H1 (cell line): ENCODE measurements around the gene APOBEC2. TPM values are rescaled to one million over a fixed set of nuclear protein-coding genes. Genes with fewer than 3 reads are reported as not detected.
A peak's percentile ranks its signal among the peaks of the same experiment; 100 is the strongest.

Source experiments
- CTCF ChIA-PET: fragments of 300-600 bp; sonication (Branson Sonifier 250); formaldehyde crosslinking; loops from one replicate; lab custom pipeline; 2021; ENCODE audit not compliant: partially characterized antibody; lab: Charles Lee
- POLR2A ChIA-PET: fragments of 300-600 bp; sonication (Branson Sonifier 250); formaldehyde crosslinking; loops from one replicate; lab custom pipeline; 2021; ENCODE audit warnings: inconsistent platforms; ENCODE audit not compliant: partially characterized antibody; lab: Charles Lee
- DNase-seq, 2 experiments: peaks; one replicate each; pipeline versions ENCODE4 v3.0.0 to v3.0.0-alpha.2; 2010 to 2022; ENCODE audit warnings: low spot score in 2 of 2, low read depth in 1 of 2, mixed read lengths in 1 of 2
- FAIRE-seq: peaks from 2 replicates; lab custom pipeline; 2011; peaks lifted over from hg19 to GRCh38; lab: Jason Lieb, UNC
- H2AFZ ChIP-seq: 2 replicates; pipeline ENCODE4 v1.8.1; 2012; ENCODE audit warnings: low read length, inconsistent platforms
- H2AK5ac ChIP-seq: 2 replicates; pipeline ENCODE4 v1.6.1; 2013; ENCODE audit warnings: low read depth, low read length
- H2BK120ac ChIP-seq: replicated peaks from 2 replicates; pipeline ENCODE3; 2013; ENCODE audit warnings: low read depth, low read length, inconsistent platforms
- H2BK12ac ChIP-seq: 2 replicates; pipeline ENCODE4 v1.6.1; 2013; ENCODE audit warnings: low read depth, low read length
- H2BK15ac ChIP-seq: 2 replicates; pipeline ENCODE4 v1.6.1; 2013; ENCODE audit warnings: low read length
- H2BK20ac ChIP-seq: 2 replicates; pipeline ENCODE4 v1.6.1; 2013; ENCODE audit warnings: low read length
- H2BK5ac ChIP-seq: 2 replicates; pipeline ENCODE4 v1.6.1; 2013; ENCODE audit warnings: low read depth, low read length
- H3K14ac ChIP-seq: 2 replicates; pipeline ENCODE4 v1.6.1; 2013; ENCODE audit warnings: inconsistent platforms; ENCODE audit not compliant: insufficient read length
- H3K18ac ChIP-seq: 2 replicates; pipeline ENCODE4 v1.6.1; 2013; ENCODE audit warnings: low read length; ENCODE audit errors: extremely low read depth
- H3K23ac ChIP-seq: 2 replicates; pipeline ENCODE4 v1.6.1; 2013; ENCODE audit warnings: inconsistent platforms; ENCODE audit not compliant: insufficient read length
- H3K23me2 ChIP-seq: 2 replicates; pipeline ENCODE4 v1.6.1; 2013; ENCODE audit warnings: low read depth, low read length
- H3K27ac ChIP-seq: 2 replicates; pipeline ENCODE4 v1.6.1; 2011; ENCODE audit warnings: low read depth, low read length, inconsistent platforms
- H3K27me3 ChIP-seq, 4 experiments: replicated peaks in 1 of 4; 1 replicate in 1 of 4; 2 replicates in 3 of 4; pipeline versions ENCODE4 v1.6.1 to v1.8.1; 2011 to 2013; ENCODE audit warnings: low read length in 3 of 4, mild to moderate bottlenecking in 3 of 4, inconsistent platforms in 2 of 4, mixed read lengths in 2 of 4, moderate library complexity in 1 of 4; ENCODE audit not compliant: control insufficient read depth in 3 of 4, insufficient read depth in 3 of 4; ENCODE audit errors: extremely low read depth in 1 of 4
- H3K36me3 ChIP-seq, 4 experiments: 2 replicates each; pipeline versions ENCODE4 v1.6.1 to v1.8.1; 2011 to 2013; ENCODE audit warnings: mild to moderate bottlenecking in 4 of 4, low read length in 3 of 4, moderate library complexity in 2 of 4, control low read depth in 1 of 4, inconsistent platforms in 1 of 4; ENCODE audit not compliant: insufficient read depth in 4 of 4, control insufficient read depth in 2 of 4
- H3K4ac ChIP-seq: replicated peaks from 2 replicates; pipeline ENCODE3; 2013; ENCODE audit warnings: low read length, low read depth, mixed read lengths, inconsistent platforms; ENCODE audit not compliant: insufficient read length
- H3K4me1 ChIP-seq, 4 experiments: replicated peaks in 1 of 4; 1 replicate in 1 of 4; 2 replicates in 3 of 4; pipeline versions ENCODE4 v1.6.1 to v1.8.1; 2011 to 2013; ENCODE audit warnings: low read length in 3 of 4, inconsistent platforms in 2 of 4, mixed read lengths in 1 of 4; ENCODE audit not compliant: insufficient read depth in 4 of 4, control insufficient read depth in 3 of 4
- H3K4me2 ChIP-seq, 2 experiments: 2 replicates each; pipeline versions ENCODE4 v1.6.1 to v1.8.1; 2011 to 2013; ENCODE audit warnings: low read depth in 2 of 2, low read length in 2 of 2, control low read depth in 1 of 2, inconsistent platforms in 1 of 2, mild to moderate bottlenecking in 1 of 2; ENCODE audit not compliant: insufficient read depth in 1 of 2
- H3K4me3 ChIP-seq, 4 experiments: fragments of 200-600, 300-600 bp in 1 of 4; sonication (generic), shearing (Covaris generic), sonication (Bioruptor Twin) in 1 of 4; 2 replicates each; pipeline versions ENCODE4 v1.5.1 to v1.8.1; 2011 to 2016; ENCODE audit warnings: low read length in 4 of 4, low read depth in 3 of 4, control low read depth in 2 of 4, inconsistent platforms in 2 of 4, mild to moderate bottlenecking in 2 of 4, mixed read lengths in 1 of 4, moderate library complexity in 1 of 4; ENCODE audit not compliant: insufficient read depth in 2 of 4; ENCODE audit errors: extremely low read depth in 1 of 4
- H3K56ac ChIP-seq: replicated peaks from 2 replicates; pipeline ENCODE3; 2013; ENCODE audit warnings: low read depth, mild to moderate bottlenecking, mixed read lengths, low read length, inconsistent platforms; ENCODE audit not compliant: insufficient read length
- H3K79me1 ChIP-seq: 2 replicates; pipeline ENCODE4 v1.6.1; 2013; ENCODE audit warnings: low read depth, low read length, control low read depth
- H3K79me2 ChIP-seq, 2 experiments: 2 replicates each; pipeline versions ENCODE4 v1.6.1 to v1.8.1; 2012 to 2013; ENCODE audit warnings: low read length in 2 of 2, mild to moderate bottlenecking in 2 of 2, inconsistent platforms in 1 of 2; ENCODE audit not compliant: insufficient read depth in 2 of 2, control insufficient read depth in 1 of 2
- H3K9ac ChIP-seq, 4 experiments: replicated peaks in 1 of 4; 1 replicate in 1 of 4; 2 replicates in 3 of 4; pipeline versions ENCODE4 v1.6.1 to v1.8.1; 2011 to 2013; ENCODE audit warnings: low read depth in 3 of 4, low read length in 3 of 4, control low read depth in 2 of 4, mild to moderate bottlenecking in 2 of 4, moderate library complexity in 2 of 4, inconsistent platforms in 1 of 4; ENCODE audit errors: extremely low read depth in 1 of 4
- H3K9me3 ChIP-seq, 2 experiments: 2 replicates each; pipeline versions ENCODE4 v1.6.1 to v1.8.1; 2012 to 2013; ENCODE audit warnings: mild to moderate bottlenecking in 2 of 2, moderate library complexity in 2 of 2, control low read depth in 1 of 2, inconsistent platforms in 1 of 2, low read depth in 1 of 2, low read length in 1 of 2, mixed read lengths in 1 of 2; ENCODE audit not compliant: insufficient read depth in 2 of 2
- H4K20me1 ChIP-seq, 2 experiments: replicated peaks in 1 of 2; 2 replicates each; pipeline versions ENCODE3 to v1.8.1; 2011 to 2013; ENCODE audit warnings: inconsistent platforms in 2 of 2, low read length in 2 of 2, mild to moderate bottlenecking in 1 of 2; ENCODE audit not compliant: insufficient read depth in 2 of 2, control insufficient read depth in 1 of 2
- H4K5ac ChIP-seq: 2 replicates; pipeline ENCODE4 v1.6.1; 2013; ENCODE audit warnings: low read length, low read depth, mixed read lengths, inconsistent platforms; ENCODE audit not compliant: insufficient read length
- H4K8ac ChIP-seq: 2 replicates; pipeline ENCODE4 v1.8.0; 2013; ENCODE audit warnings: mild to moderate bottlenecking, moderate library complexity, low read length, inconsistent platforms; ENCODE audit not compliant: insufficient read depth; ENCODE audit errors: extremely low read depth
- H4K91ac ChIP-seq: replicated peaks from 2 replicates; pipeline ENCODE3; 2013; ENCODE audit warnings: low read length, mixed read lengths, inconsistent platforms; ENCODE audit not compliant: insufficient read length
- CEBPB ChIP-seq: IDR thresholded peaks from 2 replicates; pipeline ENCODE4 v1.6.1; 2012; ENCODE audit warnings: low read depth, low read length
- CREB1 ChIP-seq: IDR thresholded peaks from 2 replicates; pipeline ENCODE4 v1.6.1; 2012; ENCODE audit warnings: inconsistent platforms
- CTCF ChIP-seq, 3 experiments: IDR thresholded peaks; 1 replicate in 2 of 3; 2 replicates in 1 of 3; pipeline versions ENCODE4 v1.5.1 to v1.6.1; 2011; ENCODE audit warnings: low read length in 3 of 3, mild to moderate bottlenecking in 3 of 3, inconsistent platforms in 2 of 3, low read depth in 1 of 3, moderate library complexity in 1 of 3; ENCODE audit not compliant: insufficient read depth in 1 of 3; ENCODE audit errors: control extremely low read depth in 1 of 3
- EGR1 ChIP-seq: IDR thresholded peaks from 2 replicates; pipeline ENCODE4 v1.6.1; 2011; ENCODE audit warnings: low read depth, low read length, borderline replicate concordance
- KDM4A ChIP-seq: IDR thresholded peaks from one replicate; pipeline ENCODE4 v1.7.1; 2012; ENCODE audit warnings: low read depth, mild to moderate bottlenecking, moderate library complexity, low read length, inconsistent platforms; ENCODE audit not compliant: severe bottlenecking
- POLR2AphosphoS5 ChIP-seq: IDR thresholded peaks from 2 replicates; pipeline ENCODE4 v1.6.1; 2011; ENCODE audit warnings: low read depth, low read length
- POU5F1 ChIP-seq: IDR thresholded peaks from 2 replicates; pipeline ENCODE4 v1.6.1; 2011; ENCODE audit warnings: low read depth, mild to moderate bottlenecking, low read length, moderate library complexity
- SP4 ChIP-seq: IDR thresholded peaks from 2 replicates; pipeline ENCODE4 v1.6.1; 2012; ENCODE audit warnings: low read length, inconsistent platforms
- TAF1 ChIP-seq: IDR thresholded peaks from 2 replicates; pipeline ENCODE4 v1.6.1; 2011; ENCODE audit warnings: mild to moderate bottlenecking, low read depth, low read length
- TAF7 ChIP-seq: optimal IDR thresholded peaks from 2 replicates; pipeline ENCODE3; 2011; ENCODE audit warnings: low read depth, mild to moderate bottlenecking, inconsistent platforms, low read length, moderate library complexity, borderline replicate concordance
- ZNF274 ChIP-seq: IDR thresholded peaks from 2 replicates; pipeline ENCODE4 v1.7.0; 2012; ENCODE audit warnings: low read length, borderline replicate concordance; ENCODE audit errors: extremely low read depth
- WGBS, 2 experiments: shearing (Covaris generic) in 1 of 2; methylation state at CpG; one replicate each; pipeline versions ENCODE4 v1.1.6 to v1.1.7; 2013 to 2015; ENCODE audit warnings: low lambda C conversion rate in 2 of 2, mixed read lengths in 2 of 2, inconsistent platforms in 1 of 2, low coverage in 1 of 2, missing lambda C conversion rate in 1 of 2; ENCODE audit not compliant: insufficient replicate concordance in 2 of 2, insufficient coverage in 1 of 2, insufficient read length in 1 of 2; ENCODE audit errors: extremely low coverage in 1 of 2, missing lambda C conversion rate in 1 of 2; 5-methylcytosine and 5-hydroxymethylcytosine counted together
- polyA plus RNA-seq, 7 experiments: library from polyadenylated mRNA; depleted of rRNA in 3 of 7; stranded (reverse) in 5 of 7; unstranded in 2 of 7; fragments of >200 nt in 5 of 7; fragments of 200-250 nt in 2 of 7; gene quantifications; 1 replicate in 5 of 7; 2 replicates in 1 of 7; 4 replicates in 1 of 7; pipeline versions ENCODE4 v1.2.1 to v1.2.3, GENCODE V29; 2011 to 2013; ENCODE audit warnings: missing spikeins in 2 of 7, mixed read lengths in 2 of 7
- total RNA-seq: library from RNA; stranded (reverse); fragmentation: NEBNext Ultra II Directional; extraction: Animal tissue kit (Norgen Biotek cat#: 25700); gene quantifications from 2 replicates; pipeline ENCODE4 v1.2.1, GENCODE V29; 2021

APOBEC2 gene
- total and polyA plus RNA-seq, 2 of the 8 experiments (the other 6 are each of a cell fraction or from before 2014, with no cell fraction given) = not detected

- Histone ChIP-seq H2BK20ac (no peak overlapping the region), H2AFZ (peak overlapping the region; percentile 65; the same call in 1 of the 2 replicates), H3K9ac (peak overlapping the region; percentile 85 to 94 (median 89); a peak in 6 of 7 replicates), H2BK15ac (no peak overlapping the region), H2AK5ac (no peak overlapping the region), H3K14ac (no peak overlapping the region), H3K27me3 (no peaks in the 10 kb centered on the region), H2BK120ac (no peak overlapping the region), H3K23ac (no peak overlapping the region), H3K36me3 (peaks cover 0 to 20% (median 9%) of the 10 kb centered on the region in 4 experiments; a peak in 6 of 8 replicates), H3K56ac (peak overlapping the region; percentile 18), H4K91ac (no peak overlapping the region), H3K9me3 (no peaks in the 10 kb centered on the region), H3K27ac (peak overlapping the region; percentile 96), H3K4me1 (peaks cover 2 to 5% (median 4%) of the 10 kb centered on the region in 4 experiments; a peak in 3 of 7 replicates), H3K23me2 (peaks cover 11% of the 10 kb centered on the region), H4K5ac (peak overlapping the region; percentile 89), H4K8ac (peak overlapping the region; percentile 97), H3K4ac (no peak overlapping the region), H3K18ac (peak overlapping the region; percentile 0; the same call in 1 of the 2 replicates), H2BK12ac (no peak overlapping the region), H2BK5ac (peak overlapping the region; percentile 95; the same call in 1 of the 2 replicates), H3K4me3 (peak overlapping the region; percentile 83 to 96 (median 92)), H3K79me2 (peaks cover 22 to 29% of the 10 kb centered on the region in 2 experiments), H3K79me1 (no peaks in the 10 kb centered on the region), H4K20me1 (peaks cover 0 to 7% of the 10 kb centered on the region in 2 experiments), H3K4me2 (peak overlapping the region; percentile 87 to 89)
- peak in 1 of 2 experiments; percentile 34 for DNase-seq
- POLR2A ChIA-PET = interaction anchor here (1.1 to 2.6 kb wide), 4 partner anchors 9 to 44 kb away, joined by 4 to 9 read pairs (median 5); no protein-coding TSS in a partner anchor
- 2% methylated on average over 16 of the region's 16 CpGs; no CpG with 5 or more reads in 1 of the 2 experiments for WGBS, 2 experiments
- no peak for FAIRE-seq
- CTCF ChIA-PET = interaction anchor here (0.7 to 1.0 kb wide), 4 partner anchors 32 to 338 kb away, joined by 3 read pairs; partner anchors contain the start of gene UNC5CL
- TF ChIP-seq TAF1 (peak; percentile 64; the same call in 1 of the 2 replicates), POLR2AphosphoS5 (0 out of 2 replicates have a peak, but pooled peaks have one; percentile 67), SP4 (no peak), CREB1 (peak; percentile 35; the same call in 1 of the 2 replicates), TAF7 (no peak), KDM4A (no peak), ZNF274 (no peak), POU5F1 (no peak), EGR1 (no peak), CEBPB (no peak), CTCF (IDR thresholded peaks at IDR 0.05; ENCODE audit: control extremely low read depth in 1 of 3, insufficient read depth in 1 of 3, low read depth in 1 of 3, low read length in 3 of 3) (peak in 2 of 3 experiments; percentile 4 to 23; a peak in 2 of 4 replicates)
Measured at GRCh38 chr6:41071501-41071922, 18.5 kb downstream of the APOBEC2 start.
